Peyer's patch (tissue), 4 donors: ENCODE results near the gene SRSF1. TPM values are rescaled to one million over a fixed set of nuclear protein-coding genes. Genes with fewer than 3 reads are reported as not detected.
A peak's percentile ranks its signal among the peaks of the same experiment; 100 is the strongest.

ENCODE experiments used
- DNase-seq, 3 donors: peaks; one replicate each; pipeline ENCODE4 v3.0.0-alpha.2; 2017 to 2019
- H3K27ac ChIP-seq, 4 donors: fragments of 200-600 bp; sonication (generic); one replicate each; pipeline ENCODE4 v1.5.1; 2016 to 2019
- H3K27me3 ChIP-seq, 2 donors: fragments of 200-600 bp; sonication (generic); one replicate each; pipeline ENCODE4 v1.5.1; 2019
- H3K36me3 ChIP-seq, 3 donors: fragments of 200-600 bp; sonication (generic); one replicate each; pipeline ENCODE4 v1.5.1; 2016 to 2019
- H3K4me1 ChIP-seq, 4 donors: fragments of 200-600 bp; sonication (generic); one replicate each; pipeline ENCODE4 v1.5.1; 2016 to 2019
- H3K4me3 ChIP-seq, 4 donors: fragments of 200-600 bp; sonication (generic); 1 replicate in 3 of 4; 2 replicates in 1 of 4; pipeline ENCODE4 v1.5.1; 2016 to 2019; ENCODE audit warnings: mild to moderate bottlenecking in 1 of 4
- H3K9me3 ChIP-seq, 4 donors: fragments of 200-600 bp; sonication (generic); one replicate each; pipeline ENCODE4 v1.5.1; 2016 to 2019; ENCODE audit warnings: mild to moderate bottlenecking in 1 of 4
- POLR2A ChIP-seq, 2 donors: fragments of 450-650 bp; IDR thresholded peaks; one replicate each; pipeline ENCODE4 v1.5.1; 2017; ENCODE audit warnings: antibody characterized with exemption in 2 of 2, mild to moderate bottlenecking in 2 of 2, moderate library complexity in 2 of 2
- total RNA-seq, 4 donors: library from RNA; depleted of rRNA; stranded (reverse); fragments of >200 nt; gene quantifications; one replicate each; pipeline ENCODE4 v1.1.0, GENCODE V29; 2016
- TF ChIP-seq, protein P1 (sequence below), 6 experiments: fragments of 450-650 bp in 4 of 6; fragments of 200-600 bp in 2 of 6; sonication (generic) in 1 of 6; IDR thresholded peaks; one replicate each; pipeline ENCODE4 v1.5.1; 2017 to 2019; ENCODE audit warnings: antibody characterized with exemption in 6 of 6, mild to moderate bottlenecking in 3 of 6, moderate library complexity in 1 of 6

SRSF1 gene
- total RNA-seq, 4 donors from 2014 or later, result 121 to 336 (median 155) TPM

DNA sequence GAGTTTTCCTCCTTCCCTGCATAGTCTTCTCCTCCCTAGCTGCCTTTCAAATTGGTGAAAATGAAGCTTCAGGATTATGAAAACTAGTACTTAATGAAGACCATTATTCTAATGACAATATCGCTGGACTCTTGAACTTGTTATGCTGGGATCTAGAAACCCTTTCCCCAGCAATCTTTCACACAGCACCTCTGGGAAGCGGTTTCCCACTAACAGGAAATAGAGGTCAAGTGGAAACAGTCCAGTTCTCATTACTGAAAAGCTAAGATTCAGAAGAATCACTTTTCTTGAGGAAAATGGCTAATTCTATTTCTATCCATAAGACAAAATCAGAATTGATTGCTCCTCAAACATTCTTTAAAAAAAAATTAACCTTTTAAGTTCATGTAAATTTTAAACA lies 17.0 kb downstream of the SRSF1 start:
- no peaks in the 10 kb centered on the region for H3K36me3 ChIP-seq
- H3K27ac ChIP-seq, result no peak overlapping the region
- no peak for DNase-seq
- H3K9me3 ChIP-seq, result no peaks in the 10 kb centered on the region
- TF ChIP-seq, protein P1, sequence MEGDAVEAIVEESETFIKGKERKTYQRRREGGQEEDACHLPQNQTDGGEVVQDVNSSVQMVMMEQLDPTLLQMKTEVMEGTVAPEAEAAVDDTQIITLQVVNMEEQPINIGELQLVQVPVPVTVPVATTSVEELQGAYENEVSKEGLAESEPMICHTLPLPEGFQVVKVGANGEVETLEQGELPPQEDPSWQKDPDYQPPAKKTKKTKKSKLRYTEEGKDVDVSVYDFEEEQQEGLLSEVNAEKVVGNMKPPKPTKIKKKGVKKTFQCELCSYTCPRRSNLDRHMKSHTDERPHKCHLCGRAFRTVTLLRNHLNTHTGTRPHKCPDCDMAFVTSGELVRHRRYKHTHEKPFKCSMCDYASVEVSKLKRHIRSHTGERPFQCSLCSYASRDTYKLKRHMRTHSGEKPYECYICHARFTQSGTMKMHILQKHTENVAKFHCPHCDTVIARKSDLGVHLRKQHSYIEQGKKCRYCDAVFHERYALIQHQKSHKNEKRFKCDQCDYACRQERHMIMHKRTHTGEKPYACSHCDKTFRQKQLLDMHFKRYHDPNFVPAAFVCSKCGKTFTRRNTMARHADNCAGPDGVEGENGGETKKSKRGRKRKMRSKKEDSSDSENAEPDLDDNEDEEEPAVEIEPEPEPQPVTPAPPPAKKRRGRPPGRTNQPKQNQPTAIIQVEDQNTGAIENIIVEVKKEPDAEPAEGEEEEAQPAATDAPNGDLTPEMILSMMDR (IDR thresholded peaks at IDR 0.05), result no peak
- no peak for TF ChIP-seq POLR2A (IDR thresholded peaks at IDR 0.05)
- H3K27me3 ChIP-seq, result no peaks in the 10 kb centered on the region
- H3K4me1 ChIP-seq, result peaks cover 0 to 27% (median 12%) of the 10 kb centered on the region in 4 donors
- H3K4me3 ChIP-seq, result no peak overlapping the region

DNA sequence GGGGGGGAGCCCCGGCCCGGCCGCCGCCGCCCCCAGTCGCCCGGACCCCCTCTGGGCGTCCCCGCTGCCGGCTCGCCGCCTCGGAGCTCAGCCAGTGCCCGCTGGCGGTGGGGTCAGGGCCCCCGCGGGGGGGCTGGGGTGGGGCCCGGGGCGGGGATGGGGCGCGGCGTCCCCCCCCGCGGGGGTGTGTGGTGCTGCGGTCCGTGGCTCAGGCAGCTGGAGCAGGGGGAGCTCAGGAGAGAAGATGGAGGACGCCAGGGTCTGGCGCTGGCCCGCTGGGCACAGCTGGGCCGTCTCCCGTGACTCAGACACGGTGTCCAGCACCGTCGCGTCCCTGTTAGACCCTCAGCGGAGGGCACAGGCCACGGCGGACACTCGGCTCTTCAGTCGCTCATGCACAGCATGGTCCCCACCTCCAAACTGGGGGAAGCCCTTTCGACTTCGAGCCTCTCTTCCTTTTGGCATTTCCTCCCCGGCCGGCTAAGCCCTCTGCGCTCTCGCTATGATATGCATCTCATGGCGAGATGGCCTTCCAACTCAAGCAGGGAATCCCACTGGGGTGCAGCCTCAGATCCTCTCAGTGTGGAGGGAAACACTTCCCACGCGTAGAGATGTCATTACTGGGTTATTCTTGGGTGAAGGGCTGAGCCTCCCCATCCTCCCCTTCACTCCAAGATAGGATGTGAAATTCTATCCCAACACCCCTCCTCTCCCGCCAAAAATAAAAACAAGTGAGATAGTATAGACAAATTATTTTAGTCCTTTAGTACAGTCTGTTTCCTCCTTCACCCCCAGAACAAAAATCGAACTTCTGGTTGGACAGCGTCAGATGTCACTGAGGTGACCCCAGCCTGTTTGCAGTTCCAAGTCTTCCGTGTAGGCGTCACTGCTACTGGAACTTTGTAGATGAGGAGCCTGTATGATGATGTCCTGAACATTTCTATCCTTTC lies 18.5 kb downstream of the SRSF1 start:
- Histone ChIP-seq H3K4me1 (peaks cover 0 to 41% (median 7%) of the 10 kb centered on the region in 4 donors), H3K27ac (peak overlapping the region; percentile 95 to 97 (median 96)), H3K27me3 (no peaks in the 10 kb centered on the region), H3K9me3 (no peaks in the 10 kb centered on the region), H3K36me3 (no peaks in the 10 kb centered on the region), H3K4me3 (peak overlapping the region; percentile 87 to 95 (median 94))
- TF ChIP-seq, protein P1 (IDR thresholded peaks at IDR 0.05), result peak in 2 of 6 experiments; percentile 13 to 15
- TF ChIP-seq POLR2A (IDR thresholded peaks at IDR 0.05), result peak in 1 of 2 donors; percentile 32
- peak; percentile 71 to 86 (median 84) for DNase-seq

DNA sequence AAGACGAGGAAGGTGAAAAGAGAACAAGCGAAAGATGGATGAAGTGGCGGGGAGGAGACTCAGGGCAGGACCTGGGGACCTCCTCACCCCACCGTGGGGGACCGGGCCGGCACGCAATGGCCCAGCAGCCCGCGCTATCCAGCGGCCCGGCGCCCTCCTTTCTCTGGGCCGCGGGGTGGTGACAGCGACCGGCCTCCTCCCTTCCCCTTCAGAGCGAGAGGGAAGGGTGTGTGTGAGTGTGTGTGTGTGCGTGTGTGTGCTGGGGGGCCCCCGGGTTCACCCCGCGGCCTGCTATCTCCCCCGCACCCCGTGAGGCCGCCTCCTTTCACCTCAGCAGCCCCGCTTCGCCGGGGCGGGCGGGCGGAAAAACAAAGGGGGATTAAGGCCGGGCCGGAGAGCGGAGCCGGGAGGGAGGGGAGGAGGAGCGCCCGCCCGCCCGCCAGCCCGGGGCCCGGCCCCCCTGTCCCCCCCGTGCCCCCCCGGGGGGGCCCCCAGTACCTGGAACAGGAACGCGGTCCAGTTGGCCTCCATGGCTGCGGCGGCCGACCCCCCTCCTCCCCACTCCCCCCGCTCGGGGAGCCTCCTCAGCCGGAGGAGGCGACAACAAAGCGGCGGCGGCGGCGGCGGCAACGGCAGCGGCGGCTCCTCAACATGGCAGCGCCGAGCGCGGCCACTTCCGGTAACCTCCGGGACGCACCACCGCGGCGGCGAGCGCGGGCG lies 19.3 kb downstream of the SRSF1 start, which contains the start of gene VEZF1:
Gene VEZF1, minus strand, starts transcription at position 674 of the 720 bp plus-strand sequence. Its CDS starts 143 bp downstream, at position 531.
- Histone ChIP-seq H3K4me3 (peak within 1 kb of the TSS; percentile 87 to 95 (median 94)), H3K9me3 (no peaks in the 10 kb centered on the region), H3K27ac (peak within 1 kb of the TSS; percentile 95 to 97 (median 96)), H3K4me1 (peaks cover 0 to 48% (median 7%) of the 10 kb centered on the region in 4 donors), H3K27me3 (no peaks in the 10 kb centered on the region), H3K36me3 (peaks cover 0 to 6% (median 0%) of the 10 kb centered on the region in 3 donors)
- no peak for TF ChIP-seq POLR2A (IDR thresholded peaks at IDR 0.05)
- TF ChIP-seq, protein P1 (IDR thresholded peaks at IDR 0.05), result no peak
- peak; percentile 69 to 89 (median 88) for DNase-seq

DNA sequence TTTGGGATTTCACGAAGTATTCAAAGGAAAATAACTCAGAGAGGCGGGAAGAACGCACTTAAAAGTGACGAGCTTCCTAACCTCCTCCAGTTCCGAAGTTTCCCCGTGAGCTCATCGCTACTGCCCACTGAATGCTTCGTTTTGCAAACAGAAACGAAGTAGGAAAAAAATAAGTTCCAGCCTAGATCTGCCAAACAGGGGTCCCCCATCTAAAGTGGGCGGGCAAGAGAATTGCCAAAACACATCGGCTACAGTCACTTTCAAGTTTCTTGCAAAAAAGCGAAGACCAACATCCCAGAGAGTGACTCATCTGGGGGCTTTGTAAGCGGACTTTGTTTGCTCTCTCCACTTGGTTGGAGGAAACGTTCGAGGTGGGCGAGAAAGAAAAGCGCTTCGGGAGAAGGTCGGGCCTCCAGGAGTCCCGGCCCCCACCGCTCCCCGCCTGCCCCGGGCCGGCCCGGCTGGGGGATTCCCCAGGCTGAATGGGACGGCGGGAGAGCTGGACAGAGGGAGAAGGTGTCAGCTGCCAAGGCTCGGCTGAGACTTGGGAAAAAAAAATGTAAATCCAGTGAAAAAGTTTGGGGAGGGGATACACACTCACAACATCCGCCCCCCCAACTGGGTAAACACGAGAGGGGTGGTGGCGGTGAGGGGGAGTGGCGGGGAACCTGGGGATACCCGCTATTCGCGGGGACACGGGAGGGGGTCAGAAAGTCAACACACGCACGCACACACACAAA lies 20.0 kb downstream of the SRSF1 start:
- TF ChIP-seq, protein P1 (IDR thresholded peaks at IDR 0.05), result no peak
- no peak for TF ChIP-seq POLR2A (IDR thresholded peaks at IDR 0.05)
- H3K27me3 ChIP-seq, result no peaks in the 10 kb centered on the region
- peaks cover 0 to 55% (median 7%) of the 10 kb centered on the region in 4 donors for H3K4me1 ChIP-seq
- peak; percentile 39 to 61 (median 59) for DNase-seq
- peak overlapping the region; percentile 87 to 95 (median 94) for H3K4me3 ChIP-seq
- H3K9me3 ChIP-seq, result no peaks in the 10 kb centered on the region
- peak overlapping the region; percentile 95 to 97 (median 96) for H3K27ac ChIP-seq
- peaks cover 0 to 6% (median 0%) of the 10 kb centered on the region in 3 donors for H3K36me3 ChIP-seq

DNA sequence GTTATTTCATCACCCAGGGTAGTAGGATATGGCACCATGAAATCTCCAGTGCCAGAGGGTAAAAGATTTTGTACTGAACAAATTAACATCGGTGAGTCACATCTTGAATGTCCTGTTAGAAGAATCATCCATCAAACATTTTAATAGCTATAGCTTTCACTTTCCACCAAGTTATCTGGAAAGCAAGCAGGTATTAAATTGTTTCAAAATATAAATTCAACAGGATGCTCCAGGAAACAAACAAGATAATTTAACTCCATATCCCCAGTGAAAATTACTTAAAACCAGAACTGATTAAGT lies 21.4 kb downstream of the SRSF1 start:
- TF ChIP-seq POLR2A (IDR thresholded peaks at IDR 0.05), result no peak
- DNase-seq, result no peak
- Histone ChIP-seq H3K9me3 (no peaks in the 10 kb centered on the region), H3K27ac (peak overlapping the region in 1 of 4 donors; percentile 97), H3K27me3 (no peaks in the 10 kb centered on the region), H3K4me3 (no peak overlapping the region), H3K36me3 (peaks cover 0 to 10% (median 0%) of the 10 kb centered on the region in 3 donors), H3K4me1 (peaks cover 0 to 58% (median 7%) of the 10 kb centered on the region in 4 donors)
